ENCODE measurements around the gene CAPS.

- TF ChIP-seq CTCF (IDR thresholded peaks at IDR 0.05) (no peak), POLR2A (IDR thresholded peaks at IDR 0.05) (no peak)
Measured at GRCh38 chr19:5908773-5909442, 5.1 kb upstream of the CAPS start.

Measured in thyroid gland (tissue), 4 donors.